K562 (cell line): ENCODE data around the gene IL1B. TPM values are rescaled to one million over a fixed set of nuclear protein-coding genes. Genes with fewer than 3 reads are reported as not detected.

ENCODE experiments used
- ATAC-seq: fragments of 200-7000 bp; cut with Tn5 transposase; 3 replicates; pipeline ENCODE4 v1.9.1; 2020; ENCODE audit warnings: moderate library complexity
- BruUV-seq: library from RNA; stranded (reverse); fragments of 400-500 nt; replicated peaks from 2 replicates; lab custom pipeline; 2021; lab: Mats Ljungman, UMichigan
- CTCF ChIA-PET: fragments of 300-600 bp; formaldehyde crosslinking; extraction: SDS; loops from one replicate; lab custom pipeline; 2021; ENCODE audit warnings: low intra/inter-chr PET ratio; lab: Yijun Ruan, JAX
- POLR2A ChIA-PET: fragments of 300-600, 350-650 bp; sonication (Branson Sonifier 250); formaldehyde crosslinking; extraction: SDS; loops from one replicate; lab custom pipeline; 2021; ENCODE audit warnings: antibody characterized with exemption, inconsistent platforms; lab: Yijun Ruan, JAX
- DNase-seq, 4 experiments: peaks; one replicate each; pipeline versions ENCODE4 v3.0.0 to v3.0.0-alpha.2; 2011 to 2018; ENCODE audit warnings: low spot score in 3 of 4, mixed read lengths in 3 of 4; ENCODE audit errors: extremely low read depth in 1 of 4
- FAIRE-seq: peaks from 2 replicates; lab custom pipeline; 2011; peaks lifted over from hg19 to GRCh38; lab: Jason Lieb, UNC
- H2AFZ ChIP-seq: 2 replicates; pipeline ENCODE4 v1.6.0; 2011; ENCODE audit warnings: low read depth, low read length, control low read depth, inconsistent platforms
- H3K27ac ChIP-seq: fragments of 200-600 bp; 3 replicates; pipeline ENCODE4 v1.8.0; 2011; ENCODE audit warnings: low read depth, mild to moderate bottlenecking, control low read depth, inconsistent platforms, low read length, moderate library complexity, mixed read lengths; ENCODE audit errors: extremely low read depth
- H3K27me3 ChIP-seq, 2 experiments: fragments of 300-600 bp in 1 of 2; 2 replicates in 1 of 2; 3 replicates in 1 of 2; pipeline versions ENCODE4 v1.6.0 to v1.8.0; 2011; ENCODE audit warnings: inconsistent platforms in 2 of 2, low read length in 2 of 2, mild to moderate bottlenecking in 1 of 2, mixed read lengths in 1 of 2, moderate library complexity in 1 of 2; ENCODE audit not compliant: control insufficient read depth in 2 of 2, insufficient read depth in 2 of 2
- H3K36me3 ChIP-seq: fragments of 300-600 bp; 3 replicates; pipeline ENCODE4 v1.8.0; 2011; ENCODE audit warnings: mild to moderate bottlenecking, low read length, inconsistent platforms; ENCODE audit not compliant: control insufficient read depth, insufficient read depth
- H3K4me1 ChIP-seq, 2 experiments: fragments of 200-600 bp in 1 of 2; replicated peaks in 1 of 2; 2 replicates in 1 of 2; 3 replicates in 1 of 2; pipeline versions ENCODE4 v1.5.1 to v1.8.0; 2011; ENCODE audit warnings: inconsistent platforms in 2 of 2, low read length in 2 of 2, mild to moderate bottlenecking in 1 of 2, mixed read lengths in 1 of 2, moderate library complexity in 1 of 2; ENCODE audit not compliant: control insufficient read depth in 2 of 2, insufficient read depth in 2 of 2
- H3K4me2 ChIP-seq: 2 replicates; pipeline ENCODE4 v1.6.1; 2011; ENCODE audit warnings: low read length, control low read depth, inconsistent platforms, mixed read lengths; ENCODE audit not compliant: insufficient read depth
- H3K4me3 ChIP-seq: fragments of 200-600 bp; sonication (generic), shearing (Covaris generic); 2 replicates; pipeline ENCODE4 v1.5.1; 2016; ENCODE audit warnings: control low read depth, inconsistent platforms
- H3K79me2 ChIP-seq: fragments of 200-600 bp; 3 replicates; pipeline ENCODE4 v1.8.0; 2011; ENCODE audit warnings: low read length, inconsistent platforms; ENCODE audit not compliant: control insufficient read depth, insufficient read depth
- H3K9ac ChIP-seq, 2 experiments: 2 replicates each; pipeline versions ENCODE4 v1.6.0 to v1.6.1; 2011; ENCODE audit warnings: low read depth in 2 of 2, low read length in 2 of 2, control low read depth in 1 of 2, inconsistent platforms in 1 of 2, mild to moderate bottlenecking in 1 of 2, mixed read lengths in 1 of 2; ENCODE audit not compliant: insufficient read depth in 1 of 2
- H3K9me1 ChIP-seq: one replicate; pipeline ENCODE4 v1.6.0; 2011; ENCODE audit warnings: inconsistent platforms, mild to moderate bottlenecking, low read length, moderate library complexity; ENCODE audit not compliant: control insufficient read depth, insufficient read depth
- H3K9me3 ChIP-seq: replicated peaks from 2 replicates; pipeline ENCODE4 v1.5.1; 2011; ENCODE audit warnings: low read depth, low read length, inconsistent platforms; ENCODE audit not compliant: control insufficient read depth, insufficient read depth
- H4K20me1 ChIP-seq: replicated peaks from 2 replicates; pipeline ENCODE4 v1.6.1; 2011; ENCODE audit warnings: low read length, inconsistent platforms, mixed read lengths; ENCODE audit not compliant: control insufficient read depth, insufficient read depth
- DMBX1 ChIP-seq: fragments of 250-450 bp; sonication (Bioruptor Pico); IDR thresholded peaks from 2 replicates; pipeline ENCODE4 v1.8.0; 2022; ENCODE audit warnings: inconsistent platforms, mild to moderate bottlenecking, moderate library complexity, borderline replicate concordance
- GTF2F1 ChIP-seq: IDR thresholded peaks from 2 replicates; pipeline ENCODE4 v1.6.1; 2011; ENCODE audit warnings: low read depth, low read length, improper control_type of control experiment
- HEY1 ChIP-seq: fragments of 250-450 bp; sonication (Bioruptor Pico); IDR thresholded peaks from 2 replicates; pipeline ENCODE4 v1.5.0; 2020; ENCODE audit warnings: mild to moderate bottlenecking, moderate library complexity, borderline replicate concordance
- MBD2 ChIP-seq: sonication (generic); IDR thresholded peaks from 2 replicates; pipeline ENCODE4 v1.6.1; 2016; ENCODE audit warnings: low read depth, borderline replicate concordance
- NFRKB ChIP-seq: fragments of 450-650 bp; IDR thresholded peaks from 2 replicates; pipeline ENCODE4 v1.6.1; 2016; ENCODE audit warnings: low read depth
- WGBS: fragments of 100-300 bp; shearing (Covaris generic); methylation state at CpG from one replicate; pipeline ENCODE4 v1.1.6; 2016; ENCODE audit warnings: low coverage, mixed read lengths; ENCODE audit not compliant: insufficient coverage; ENCODE audit errors: missing lambda C conversion rate; 5-methylcytosine and 5-hydroxymethylcytosine counted together
- in situ Hi-C: fragments of 300-500 bp; cut with MboI; formaldehyde crosslinking; loops from 4 replicates; pipeline ENCODE4 v1.15.0; 2018; ENCODE audit warnings: inconsistent platforms, mixed read lengths
- intact Hi-C: fragments of 100-400 bp; cut with micrococcal nuclease; formaldehyde crosslinking; loops from 2 replicates; pipeline ENCODE4 v1.14.2; 2022
- polyA plus RNA-seq, 8 experiments: library from polyadenylated mRNA; depleted of rRNA in 4 of 8; stranded (reverse) in 5 of 8; unstranded in 3 of 8; fragments of >200 nt; fragmentation: Nextera tagmentation in 2 of 8; fragmentation: Illumina TruSeq in 1 of 8; extraction: Ambion mirVana in 2 of 8; extraction: Trizol in 1 of 8; gene quantifications; 2 replicates each; pipeline versions ENCODE4 v1.2.1 to v1.2.3, GENCODE V29; 2011 to 2014; ENCODE audit warnings: inconsistent platforms in 1 of 8, missing spikeins in 1 of 8
- total RNA-seq, 7 experiments: library from RNA; depleted of rRNA in 6 of 7; stranded (reverse); fragments of >200 nt in 6 of 7; fragmentation: Illumina TruSeq in 2 of 7; extraction: Trizol in 2 of 7; gene quantifications; 2 replicates each; pipeline versions ENCODE4 v1.2.1 to v1.2.3, GENCODE V29; 2011 to 2021; ENCODE audit warnings: low replicate concordance in 1 of 7
- TF ChIP-seq, protein P1 (sequence below), 2 experiments: IDR thresholded peaks; 2 replicates each; pipeline ENCODE4 v1.6.1; 2012; ENCODE audit warnings: improper control_type of control experiment in 2 of 2, low read depth in 2 of 2, low read length in 2 of 2, borderline replicate concordance in 1 of 2
- TF ChIP-seq, protein P2 (sequence below): fragments of 250-450 bp; sonication (Bioruptor Pico); IDR thresholded peaks from 2 replicates; pipeline ENCODE4 v1.8.0; 2022; ENCODE audit warnings: moderate library complexity, mild to moderate bottlenecking, inconsistent platforms
- TF ChIP-seq, protein P3 (sequence below): fragments of 250-450 bp; sonication (Bioruptor Pico); IDR thresholded peaks from 2 replicates; pipeline ENCODE4 v1.5.0; 2021; ENCODE audit warnings: mild to moderate bottlenecking, borderline replicate concordance

Gene IL1B
- total and polyA plus RNA-seq, 9 of the 15 experiments (the other 6 are each of a cell fraction or from before 2014, with no cell fraction given): 0.29 TPM; not detected in 8

DNA sequence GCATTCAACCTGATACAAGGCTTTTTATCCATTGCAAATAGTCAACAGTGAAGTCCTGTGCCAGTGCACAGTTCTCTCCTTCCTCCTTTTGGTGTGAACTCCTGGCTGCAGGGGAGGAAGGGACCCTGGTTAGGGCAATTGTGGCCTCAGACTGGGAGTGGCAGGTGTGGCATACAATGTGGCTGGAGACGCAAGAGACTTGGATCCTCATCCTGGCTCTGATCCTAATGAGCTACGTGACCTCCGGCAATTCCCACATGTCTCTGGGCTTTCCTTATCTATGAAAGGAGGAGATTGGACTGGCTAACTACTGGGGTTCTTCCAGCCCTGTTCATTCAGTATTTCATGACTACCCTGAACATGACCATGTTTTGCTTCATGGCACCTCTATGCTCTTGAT lies 41.7 kb downstream of the IL1B start:
- intact Hi-C loops: loop anchor here (2.0 kb wide), 1 partner anchor 30 kb away; the partner anchor contains the start of gene CKAP2L
- peak overlapping the region; percentile 79 for H2AFZ ChIP-seq
- 0 out of 2 replicates have a peak overlapping the region, but pooled peaks have one; percentile 5 for H3K4me2 ChIP-seq
- H3K4me1 ChIP-seq: peaks cover 3 to 24% of the 10 kb centered on the region in 2 experiments
- ATAC-seq (peak; percentile 17), FAIRE-seq (peak; percentile 6), DNase-seq (no peak)
- BruUV-seq: no TSS peak
- WGBS: 53% methylated on average over 3 of the region's 3 CpGs
- H3K9ac ChIP-seq: peak overlapping the region in 1 of 2 experiments; percentile 23; a peak in 2 of 4 replicates
- ChIA-PET CTCF (no interaction called here), POLR2A (interaction anchor here (0.7 kb wide), 1 partner anchor 17 kb away, joined by 4 read pairs; no protein-coding TSS in a partner anchor)
- H3K4me3 ChIP-seq: no peak overlapping the region
- in situ Hi-C loops: no loop called here
- H4K20me1 ChIP-seq: no peaks in the 10 kb centered on the region
- H3K79me2 ChIP-seq: no peaks in the 10 kb centered on the region
- H3K9me3 ChIP-seq: 0 out of 2 replicates have a peak, but pooled peaks cover 4% of the 10 kb centered on the region
- H3K36me3 ChIP-seq: no peaks in the 10 kb centered on the region
- peak overlapping the region; percentile 81; the same call in 2 of the 3 replicates for H3K27ac ChIP-seq
- no peaks in the 10 kb centered on the region for H3K9me1 ChIP-seq
- H3K27me3 ChIP-seq: no peaks in the 10 kb centered on the region
- TF ChIP-seq, protein P1, sequence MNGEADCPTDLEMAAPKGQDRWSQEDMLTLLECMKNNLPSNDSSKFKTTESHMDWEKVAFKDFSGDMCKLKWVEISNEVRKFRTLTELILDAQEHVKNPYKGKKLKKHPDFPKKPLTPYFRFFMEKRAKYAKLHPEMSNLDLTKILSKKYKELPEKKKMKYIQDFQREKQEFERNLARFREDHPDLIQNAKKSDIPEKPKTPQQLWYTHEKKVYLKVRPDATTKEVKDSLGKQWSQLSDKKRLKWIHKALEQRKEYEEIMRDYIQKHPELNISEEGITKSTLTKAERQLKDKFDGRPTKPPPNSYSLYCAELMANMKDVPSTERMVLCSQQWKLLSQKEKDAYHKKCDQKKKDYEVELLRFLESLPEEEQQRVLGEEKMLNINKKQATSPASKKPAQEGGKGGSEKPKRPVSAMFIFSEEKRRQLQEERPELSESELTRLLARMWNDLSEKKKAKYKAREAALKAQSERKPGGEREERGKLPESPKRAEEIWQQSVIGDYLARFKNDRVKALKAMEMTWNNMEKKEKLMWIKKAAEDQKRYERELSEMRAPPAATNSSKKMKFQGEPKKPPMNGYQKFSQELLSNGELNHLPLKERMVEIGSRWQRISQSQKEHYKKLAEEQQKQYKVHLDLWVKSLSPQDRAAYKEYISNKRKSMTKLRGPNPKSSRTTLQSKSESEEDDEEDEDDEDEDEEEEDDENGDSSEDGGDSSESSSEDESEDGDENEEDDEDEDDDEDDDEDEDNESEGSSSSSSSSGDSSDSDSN (IDR thresholded peaks at IDR 0.05; ENCODE audit: borderline replicate concordance in 1 of 2, low read depth in 2 of 2, low read length in 2 of 2): no peak
- TF ChIP-seq NFRKB: peak; percentile 49
- TF ChIP-seq HEY1 (CRISPR knock-in tag): no peak
- TF ChIP-seq, protein P2, sequence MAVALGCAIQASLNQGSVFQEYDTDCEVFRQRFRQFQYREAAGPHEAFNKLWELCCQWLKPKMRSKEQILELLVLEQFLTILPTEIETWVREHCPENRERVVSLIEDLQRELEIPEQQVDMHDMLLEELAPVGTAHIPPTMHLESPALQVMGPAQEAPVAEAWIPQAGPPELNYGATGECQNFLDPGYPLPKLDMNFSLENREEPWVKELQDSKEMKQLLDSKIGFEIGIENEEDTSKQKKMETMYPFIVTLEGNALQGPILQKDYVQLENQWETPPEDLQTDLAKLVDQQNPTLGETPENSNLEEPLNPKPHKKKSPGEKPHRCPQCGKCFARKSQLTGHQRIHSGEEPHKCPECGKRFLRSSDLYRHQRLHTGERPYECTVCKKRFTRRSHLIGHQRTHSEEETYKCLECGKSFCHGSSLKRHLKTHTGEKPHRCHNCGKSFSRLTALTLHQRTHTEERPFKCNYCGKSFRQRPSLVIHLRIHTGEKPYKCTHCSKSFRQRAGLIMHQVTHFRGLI (CRISPR knock-in tag): peak; percentile 38; the same call in 1 of the 2 replicates
- peak; percentile 88 for TF ChIP-seq DMBX1 (CRISPR knock-in tag)
- no peak for TF ChIP-seq GTF2F1
- TF ChIP-seq MBD2: no peak
- TF ChIP-seq, protein P3, sequence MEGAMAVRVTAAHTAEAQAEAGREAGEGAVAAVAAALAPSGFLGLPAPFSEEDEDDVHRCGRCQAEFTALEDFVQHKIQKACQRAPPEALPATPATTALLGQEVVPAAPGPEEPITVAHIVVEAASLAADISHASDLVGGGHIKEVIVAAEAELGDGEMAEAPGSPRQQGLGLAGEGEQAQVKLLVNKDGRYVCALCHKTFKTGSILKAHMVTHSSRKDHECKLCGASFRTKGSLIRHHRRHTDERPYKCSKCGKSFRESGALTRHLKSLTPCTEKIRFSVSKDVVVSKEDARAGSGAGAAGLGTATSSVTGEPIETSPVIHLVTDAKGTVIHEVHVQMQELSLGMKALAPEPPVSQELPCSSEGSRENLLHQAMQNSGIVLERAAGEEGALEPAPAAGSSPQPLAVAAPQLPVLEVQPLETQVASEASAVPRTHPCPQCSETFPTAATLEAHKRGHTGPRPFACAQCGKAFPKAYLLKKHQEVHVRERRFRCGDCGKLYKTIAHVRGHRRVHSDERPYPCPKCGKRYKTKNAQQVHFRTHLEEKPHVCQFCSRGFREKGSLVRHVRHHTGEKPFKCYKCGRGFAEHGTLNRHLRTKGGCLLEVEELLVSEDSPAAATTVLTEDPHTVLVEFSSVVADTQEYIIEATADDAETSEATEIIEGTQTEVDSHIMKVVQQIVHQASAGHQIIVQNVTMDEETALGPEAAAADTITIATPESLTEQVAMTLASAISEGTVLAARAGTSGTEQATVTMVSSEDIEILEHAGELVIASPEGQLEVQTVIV (CRISPR knock-in tag): no peak
